H9 (cell line): ENCODE data around the gene DNAH1. TPM values are rescaled to one million over a fixed set of nuclear protein-coding genes. Genes with fewer than 3 reads are reported as not detected.

Experiments
- DNase-seq: peaks from one replicate; pipeline ENCODE4 v3.0.0-alpha.2; 2017
- H2AFZ ChIP-seq: one replicate; pipeline ENCODE4 v1.6.1; 2013; ENCODE audit warnings: mild to moderate bottlenecking, low read length, control low read depth, moderate library complexity
- H2AK5ac ChIP-seq: 2 replicates; pipeline ENCODE4 v1.6.1; 2013; ENCODE audit warnings: low read length, control low read depth, mixed read lengths; ENCODE audit not compliant: insufficient read length
- H2BK120ac ChIP-seq: one replicate; pipeline ENCODE4 v1.6.1; 2013; ENCODE audit warnings: low read depth, mild to moderate bottlenecking, low read length, control low read depth, inconsistent platforms; ENCODE audit not compliant: poor library complexity, severe bottlenecking
- H2BK12ac ChIP-seq: 2 replicates; pipeline ENCODE4 v1.6.1; 2013; ENCODE audit warnings: low read length, control low read depth, mixed read lengths, low read depth; ENCODE audit not compliant: insufficient read length
- H2BK15ac ChIP-seq: 2 replicates; pipeline ENCODE4 v1.6.1; 2013; ENCODE audit warnings: low read depth, low read length, control low read depth
- H2BK20ac ChIP-seq: one replicate; pipeline ENCODE4 v1.6.1; 2013; ENCODE audit warnings: low read depth, mild to moderate bottlenecking, low read length, control low read depth, inconsistent platforms; ENCODE audit not compliant: poor library complexity, severe bottlenecking
- H2BK5ac ChIP-seq: 2 replicates; pipeline ENCODE4 v1.6.1; 2013; ENCODE audit warnings: low read length, control low read depth, mixed read lengths; ENCODE audit not compliant: insufficient read length
- H3K14ac ChIP-seq: 2 replicates; pipeline ENCODE4 v1.6.1; 2013; ENCODE audit warnings: low read length, control low read depth; ENCODE audit not compliant: insufficient read depth
- H3K18ac ChIP-seq: 2 replicates; pipeline ENCODE4 v1.6.1; 2013; ENCODE audit warnings: low read depth, mild to moderate bottlenecking, mixed read lengths, low read length, control low read depth; ENCODE audit not compliant: insufficient read length
- H3K23ac ChIP-seq: 2 replicates; pipeline ENCODE4 v1.6.1; 2013; ENCODE audit warnings: low read length, control low read depth, mixed read lengths, low read depth; ENCODE audit not compliant: insufficient read length
- H3K23me2 ChIP-seq: 2 replicates; pipeline ENCODE4 v1.6.1; 2013; ENCODE audit warnings: low read depth, mild to moderate bottlenecking, mixed read lengths, low read length, control low read depth; ENCODE audit not compliant: insufficient read length, poor library complexity, severe bottlenecking
- H3K27ac ChIP-seq: 2 replicates; pipeline ENCODE4 v1.5.1; 2013; ENCODE audit warnings: low read length, control low read depth, mixed read lengths, low read depth; ENCODE audit not compliant: insufficient read length
- H3K27me3 ChIP-seq: 2 replicates; pipeline ENCODE4 v1.6.1; 2013; ENCODE audit warnings: low read length, control low read depth, inconsistent platforms; ENCODE audit not compliant: insufficient read depth
- H3K4ac ChIP-seq: 2 replicates; pipeline ENCODE4 v1.6.1; 2013; ENCODE audit warnings: low read depth, mild to moderate bottlenecking, control low read depth, inconsistent platforms, low read length, moderate library complexity
- H3K4me1 ChIP-seq: 2 replicates; pipeline ENCODE4 v1.6.1; 2013; ENCODE audit warnings: low read length, control low read depth, inconsistent platforms; ENCODE audit not compliant: insufficient read depth
- H3K4me2 ChIP-seq: 2 replicates; pipeline ENCODE4 v1.6.1; 2013; ENCODE audit warnings: low read length, control low read depth, mixed read lengths; ENCODE audit not compliant: insufficient read length, insufficient read depth
- H3K56ac ChIP-seq: 2 replicates; pipeline ENCODE4 v1.6.1; 2013; ENCODE audit warnings: low read depth, mild to moderate bottlenecking, mixed read lengths, low read length, control low read depth; ENCODE audit not compliant: insufficient read length
- H3K79me1 ChIP-seq: 2 replicates; pipeline ENCODE4 v1.6.1; 2013; ENCODE audit warnings: low read depth, mild to moderate bottlenecking, moderate library complexity, low read length, control low read depth, inconsistent platforms; ENCODE audit not compliant: insufficient read depth, poor library complexity, severe bottlenecking
- H3K79me2 ChIP-seq: 2 replicates; pipeline ENCODE4 v1.6.1; 2013; ENCODE audit warnings: low read length, control low read depth, inconsistent platforms; ENCODE audit not compliant: insufficient read depth
- H3K9ac ChIP-seq: 2 replicates; pipeline ENCODE4 v1.6.1; 2013; ENCODE audit warnings: low read length, control low read depth, mixed read lengths; ENCODE audit not compliant: insufficient read length; ENCODE audit errors: extremely low read depth
- H3K9me3 ChIP-seq: one replicate; pipeline ENCODE4 v1.6.1; 2013; ENCODE audit warnings: low read depth, low read length, inconsistent platforms; ENCODE audit not compliant: control insufficient read depth
- H3T11ph ChIP-seq: one replicate; pipeline ENCODE4 v1.6.1; 2013; ENCODE audit warnings: mild to moderate bottlenecking, low read length, control low read depth, inconsistent platforms
- H4K20me1 ChIP-seq: one replicate; pipeline ENCODE4 v1.6.1; 2013; ENCODE audit not compliant: control insufficient read depth, insufficient read length, insufficient read depth
- H4K5ac ChIP-seq: 2 replicates; pipeline ENCODE4 v1.6.1; 2013; ENCODE audit warnings: low read depth, mild to moderate bottlenecking, mixed read lengths, low read length, control low read depth; ENCODE audit not compliant: insufficient read length
- H4K8ac ChIP-seq: replicated peaks from 2 replicates; pipeline ENCODE4 v1.6.1; 2013; ENCODE audit warnings: low read length, control low read depth, mixed read lengths, low read depth; ENCODE audit not compliant: insufficient read length
- H4K91ac ChIP-seq: 2 replicates; pipeline ENCODE4 v1.6.1; 2013; ENCODE audit warnings: low read depth, mild to moderate bottlenecking, moderate library complexity, mixed read lengths, low read length, control low read depth; ENCODE audit not compliant: insufficient read length
- H3K27ac Mint-ChIP-seq, 3 experiments: 2 replicates in 2 of 3; 3 replicates in 1 of 3; pipeline ENCODE4 v1.8.0; 2020 to 2021; ENCODE audit warnings: mixed read lengths in 3 of 3, mild to moderate bottlenecking in 1 of 3, moderate library complexity in 1 of 3
- H3K27me3 Mint-ChIP-seq: 2 replicates; pipeline ENCODE4 v1.8.0; 2021; ENCODE audit warnings: low read depth, mild to moderate bottlenecking, moderate library complexity, mixed read lengths
- H3K36me3 Mint-ChIP-seq, 3 experiments: 2 replicates in 2 of 3; 3 replicates in 1 of 3; pipeline ENCODE4 v1.8.0; 2020 to 2021; ENCODE audit warnings: low read depth in 3 of 3, mixed read lengths in 3 of 3; ENCODE audit not compliant: insufficient read depth in 1 of 3
- H3K4me1 Mint-ChIP-seq, 2 experiments: 2 replicates each; pipeline ENCODE4 v1.8.0; 2020; ENCODE audit warnings: mixed read lengths in 2 of 2
- H3K4me3 Mint-ChIP-seq, 2 experiments: 2 replicates in 1 of 2; 3 replicates in 1 of 2; pipeline ENCODE4 v1.8.0; 2020 to 2021; ENCODE audit warnings: mild to moderate bottlenecking in 2 of 2, mixed read lengths in 2 of 2, moderate library complexity in 1 of 2
- H3K9me3 Mint-ChIP-seq, 2 experiments: 2 replicates in 1 of 2; 3 replicates in 1 of 2; pipeline ENCODE4 v1.8.0; 2020; ENCODE audit warnings: mild to moderate bottlenecking in 2 of 2, mixed read lengths in 2 of 2, moderate library complexity in 1 of 2
- WGBS: extraction: QIAGEN DNeasy Blood & Tissue Kit; methylation state at CpG from one replicate; pipeline ENCODE4 v1.1.7; 2013; ENCODE audit warnings: missing lambda C conversion rate, low lambda C conversion rate, mixed read lengths; ENCODE audit not compliant: insufficient read length; ENCODE audit errors: extremely low coverage; 5-methylcytosine and 5-hydroxymethylcytosine counted together
- total RNA-seq: library from RNA; stranded (reverse); gene quantifications from 2 replicates; pipeline ENCODE4 v1.2.1, GENCODE V29; 2021
- TF ChIP-seq, protein P1 (sequence below): fragments of 200-600 bp; sonication (generic); conservative IDR thresholded peaks from 3 replicates; pipeline ENCODE4 v1.8.0; 2021; ENCODE audit warnings: antibody characterized with exemption, mild to moderate bottlenecking

Gene DNAH1
- total RNA-seq, 1 experiment from 2014 or later = 2.0 TPM

- H3K36me3 Mint-ChIP-seq = peaks cover 28 to 57% (median 54%) of the 10 kb centered on the region in 3 experiments
- Histone ChIP-seq H4K91ac (no peak overlapping the region), H2BK20ac (no peak overlapping the region), H3K79me1 (peaks cover 4% of the 10 kb centered on the region), H4K8ac (no peak overlapping the region), H4K20me1 (no peaks in the 10 kb centered on the region), H3K56ac (no peak overlapping the region), H3K27ac (no peak overlapping the region), H3K4ac (no peak overlapping the region), H3K4me1 (no peaks in the 10 kb centered on the region), H3K79me2 (peaks cover 3% of the 10 kb centered on the region; the same call in 1 of the 2 replicates), H3K9me3 (no peaks in the 10 kb centered on the region), H2BK120ac (no peak overlapping the region), H3K27me3 (no peaks in the 10 kb centered on the region), H3K4me2 (no peak overlapping the region), H3K23me2 (peaks cover 17% of the 10 kb centered on the region), H3K18ac (no peak overlapping the region), H4K5ac (no peak overlapping the region), H3T11ph (no peak overlapping the region), H2BK5ac (no peak overlapping the region), H2AFZ (no peak overlapping the region), H3K23ac (no peak overlapping the region), H2BK12ac (no peak overlapping the region), H2AK5ac (no peak overlapping the region), H3K14ac (no peak overlapping the region), H2BK15ac (no peak overlapping the region), H3K9ac (no peak overlapping the region)
- peak overlapping the region; percentile 88 to 92; a peak in 3 of 5 replicates for H3K4me3 Mint-ChIP-seq
- H3K4me1 Mint-ChIP-seq = peaks cover 18 to 21% of the 10 kb centered on the region in 2 experiments
- DNase-seq = no peak
- WGBS = no CpG with 5 or more reads among the region's 3 CpGs
- H3K27ac Mint-ChIP-seq = no peak overlapping the region
- H3K27me3 Mint-ChIP-seq = no peaks in the 10 kb centered on the region
- TF ChIP-seq, protein P1, sequence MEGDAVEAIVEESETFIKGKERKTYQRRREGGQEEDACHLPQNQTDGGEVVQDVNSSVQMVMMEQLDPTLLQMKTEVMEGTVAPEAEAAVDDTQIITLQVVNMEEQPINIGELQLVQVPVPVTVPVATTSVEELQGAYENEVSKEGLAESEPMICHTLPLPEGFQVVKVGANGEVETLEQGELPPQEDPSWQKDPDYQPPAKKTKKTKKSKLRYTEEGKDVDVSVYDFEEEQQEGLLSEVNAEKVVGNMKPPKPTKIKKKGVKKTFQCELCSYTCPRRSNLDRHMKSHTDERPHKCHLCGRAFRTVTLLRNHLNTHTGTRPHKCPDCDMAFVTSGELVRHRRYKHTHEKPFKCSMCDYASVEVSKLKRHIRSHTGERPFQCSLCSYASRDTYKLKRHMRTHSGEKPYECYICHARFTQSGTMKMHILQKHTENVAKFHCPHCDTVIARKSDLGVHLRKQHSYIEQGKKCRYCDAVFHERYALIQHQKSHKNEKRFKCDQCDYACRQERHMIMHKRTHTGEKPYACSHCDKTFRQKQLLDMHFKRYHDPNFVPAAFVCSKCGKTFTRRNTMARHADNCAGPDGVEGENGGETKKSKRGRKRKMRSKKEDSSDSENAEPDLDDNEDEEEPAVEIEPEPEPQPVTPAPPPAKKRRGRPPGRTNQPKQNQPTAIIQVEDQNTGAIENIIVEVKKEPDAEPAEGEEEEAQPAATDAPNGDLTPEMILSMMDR = no peak
- H3K9me3 Mint-ChIP-seq = no peaks in the 10 kb centered on the region; a peak in 1 of 5 replicates
These were observed 91.7 kb downstream of the DNAH1 start for GRCh38 chr3:52407779-52408178.
